Measurements from ENCODE around the gene HPCAL1. TPM values are rescaled to one million over a fixed set of nuclear protein-coding genes. Genes with fewer than 3 reads are reported as not detected.

The HPCAL1 gene
- total RNA-seq, 1 donor from 2014 or later, result 401 TPM

- no peak for DNase-seq (ENCODE audit: low spot score in 2 of 2)
- intact Hi-C loops (cut with DNase I), result no loop called here
- no peak overlapping the region for H3K4me3 ChIP-seq
- TF ChIP-seq CTCF (IDR thresholded peaks at IDR 0.05), result no peak
- no peaks in the 10 kb centered on the region for H3K27me3 ChIP-seq
- H3K9me3 ChIP-seq, result no peaks in the 10 kb centered on the region
- peaks cover 2 to 5% of the 10 kb centered on the region in 2 donors for H3K36me3 ChIP-seq
- H3K27ac ChIP-seq, result no peak overlapping the region
- H3K4me1 ChIP-seq, result peaks cover 9 to 14% of the 10 kb centered on the region in 2 donors
These were observed 112.9 kb downstream of the HPCAL1 start for GRCh38 chr2:10415640-10416039.

DNA sequence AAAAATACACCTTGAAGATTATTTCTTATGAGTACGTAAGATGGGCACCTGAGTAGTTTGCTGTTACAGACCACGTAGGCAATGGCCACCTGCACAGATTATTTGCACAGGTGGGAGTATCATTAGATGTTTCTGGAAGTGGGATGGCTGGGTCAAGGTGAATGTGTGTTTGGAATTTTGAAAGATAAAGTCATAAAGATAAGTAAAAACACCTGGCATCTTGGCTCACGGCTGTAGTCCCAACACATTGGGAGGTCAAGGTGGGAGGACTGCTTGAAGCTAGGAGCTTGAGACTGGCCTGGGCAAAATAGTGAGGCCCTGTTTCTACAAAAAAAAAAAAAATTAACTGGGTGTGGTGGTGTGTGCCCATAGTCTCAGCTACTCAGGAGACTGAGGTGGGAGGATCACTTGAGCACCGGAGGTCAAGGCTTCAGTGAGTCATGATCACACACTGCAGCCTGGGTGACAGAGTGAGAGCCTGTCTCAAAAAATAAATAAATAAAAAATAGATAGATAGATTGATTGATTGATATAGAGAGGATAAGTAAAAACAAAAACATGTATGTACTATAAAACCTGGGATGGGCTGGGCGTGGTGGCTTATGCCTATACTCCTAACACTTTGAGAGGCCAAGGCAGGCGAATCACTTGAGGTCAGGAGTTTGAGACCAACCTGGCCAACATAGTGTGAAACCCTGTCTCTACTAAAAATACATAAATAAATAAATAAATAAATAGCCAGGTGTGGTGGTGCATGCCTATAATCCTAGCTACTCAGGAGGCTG is 115.0 kb downstream of the HPCAL1 start:
- no peaks in the 10 kb centered on the region for H3K27me3 ChIP-seq

DNA sequence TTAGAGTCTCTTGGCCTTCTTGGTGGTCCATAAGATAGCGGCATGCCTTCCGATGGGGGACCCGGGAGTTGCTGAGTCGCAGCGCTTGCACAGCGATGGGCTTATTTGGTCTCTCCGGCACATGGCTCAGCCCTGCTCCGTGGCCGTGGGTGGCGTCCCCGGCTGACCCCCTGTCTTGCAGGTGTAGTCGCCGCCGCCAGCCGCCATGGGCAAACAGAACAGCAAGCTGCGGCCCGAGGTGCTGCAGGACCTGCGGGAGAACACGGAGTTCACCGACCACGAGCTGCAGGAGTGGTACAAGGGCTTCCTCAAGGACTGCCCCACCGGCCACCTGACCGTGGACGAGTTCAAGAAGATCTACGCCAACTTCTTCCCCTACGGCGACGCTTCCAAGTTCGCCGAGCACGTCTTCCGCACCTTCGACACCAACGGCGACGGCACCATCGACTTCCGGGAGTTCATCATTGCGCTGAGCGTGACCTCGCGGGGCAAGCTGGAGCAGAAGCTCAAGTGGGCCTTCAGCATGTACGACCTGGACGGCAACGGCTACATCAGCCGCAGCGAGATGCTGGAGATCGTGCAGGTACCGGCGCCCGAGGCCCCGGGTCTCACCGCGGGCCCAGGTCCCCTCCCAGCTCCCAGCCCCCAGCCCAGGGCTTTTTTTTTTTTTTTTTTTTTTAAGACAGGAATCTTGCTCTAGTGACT is 117.0 kb downstream of the HPCAL1 start:
- peaks cover 15 to 22% of the 10 kb centered on the region in 2 donors for H3K36me3 ChIP-seq
- H3K4me1 ChIP-seq, result no peaks in the 10 kb centered on the region

More for the DNA sequence above, 115.0 kb downstream of the HPCAL1 start:
- no peak for DNase-seq (ENCODE audit: low spot score in 2 of 2)
- Histone ChIP-seq H3K27ac (no peak overlapping the region), H3K4me3 (no peak overlapping the region), H3K36me3 (peaks cover 8 to 15% of the 10 kb centered on the region in 2 donors), H3K4me1 (peaks cover 9 to 14% of the 10 kb centered on the region in 2 donors), H3K9me3 (no peaks in the 10 kb centered on the region)
- no peak for TF ChIP-seq CTCF (IDR thresholded peaks at IDR 0.05)
- intact Hi-C loops (cut with DNase I), result no loop called here

GRCh38 chr2:10422251-10422650 is 119.5 kb downstream of the HPCAL1 start:
- no peak for DNase-seq (ENCODE audit: low spot score in 2 of 2)
- H3K4me3 ChIP-seq, result no peak overlapping the region
- H3K4me1 ChIP-seq, result no peaks in the 10 kb centered on the region
- intact Hi-C loops (cut with DNase I), result no loop called here
- H3K9me3 ChIP-seq, result no peaks in the 10 kb centered on the region
- H3K36me3 ChIP-seq, result peaks cover 15 to 25% of the 10 kb centered on the region in 2 donors
- no peak overlapping the region for H3K27ac ChIP-seq
- TF ChIP-seq CTCF (IDR thresholded peaks at IDR 0.05), result no peak
- H3K27me3 ChIP-seq, result no peaks in the 10 kb centered on the region

More for the DNA sequence above, 117.0 kb downstream of the HPCAL1 start:
- no peak overlapping the region for H3K4me3 ChIP-seq
- intact Hi-C loops (cut with DNase I), result no loop called here
- no peaks in the 10 kb centered on the region for H3K27me3 ChIP-seq
- no peaks in the 10 kb centered on the region for H3K9me3 ChIP-seq
- DNase-seq (ENCODE audit: low spot score in 2 of 2), result no peak
- no peak for TF ChIP-seq CTCF (IDR thresholded peaks at IDR 0.05)
- H3K27ac ChIP-seq, result no peak overlapping the region

- Histone ChIP-seq H3K4me1 (no peaks in the 10 kb centered on the region), H3K9me3 (no peaks in the 10 kb centered on the region), H3K27me3 (no peaks in the 10 kb centered on the region), H3K4me3 (no peak overlapping the region), H3K27ac (no peak overlapping the region), H3K36me3 (peaks cover 15 to 25% of the 10 kb centered on the region in 2 donors)
- no peak for DNase-seq (ENCODE audit: low spot score in 2 of 2)
- intact Hi-C loops (cut with DNase I), result no loop called here
- TF ChIP-seq CTCF (IDR thresholded peaks at IDR 0.05), result no peak
These were observed 120.2 kb downstream of the HPCAL1 start for GRCh38 chr2:10422732-10423399.
